ENCODE measurements around the gene JCHAIN.

Gene JCHAIN

GRCh38 chr4:70640192-70640591 is 26.1 kb downstream of the JCHAIN start:
- DNase-seq (ENCODE audit: low read depth): no peak

DNA sequence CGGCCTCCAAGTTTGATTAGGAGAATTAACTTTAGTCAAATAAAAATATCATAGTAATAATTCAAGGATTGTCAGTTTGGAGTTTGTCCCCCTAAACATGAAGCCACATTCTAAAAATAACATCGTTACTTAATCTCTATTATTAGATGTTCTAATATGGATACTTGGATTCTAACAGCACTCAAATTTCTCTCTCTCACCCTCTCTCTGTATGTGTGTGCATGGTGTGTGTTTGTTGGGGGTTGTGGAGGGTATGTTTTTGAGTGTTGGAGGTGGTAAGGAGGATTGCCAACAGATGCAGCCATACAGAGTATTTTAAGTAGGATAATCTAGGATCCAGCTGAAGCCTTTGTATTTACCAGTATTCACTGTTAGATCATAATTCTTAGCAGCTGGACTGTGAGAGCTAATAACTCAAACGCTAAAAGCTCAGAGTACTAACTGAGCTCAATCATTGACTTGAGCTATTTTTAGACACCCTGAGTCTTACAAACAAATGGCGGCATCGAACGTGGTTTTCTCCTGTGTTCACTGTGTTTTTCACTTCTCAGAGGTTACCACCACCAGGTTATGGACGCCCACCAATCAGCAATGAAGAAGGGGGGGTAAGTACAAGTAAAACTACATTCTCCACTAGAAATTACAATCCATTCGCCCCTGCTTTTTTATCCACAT is 28.9 kb downstream of the JCHAIN start:
- DNase-seq (ENCODE audit: low read depth): no peak

DNA sequence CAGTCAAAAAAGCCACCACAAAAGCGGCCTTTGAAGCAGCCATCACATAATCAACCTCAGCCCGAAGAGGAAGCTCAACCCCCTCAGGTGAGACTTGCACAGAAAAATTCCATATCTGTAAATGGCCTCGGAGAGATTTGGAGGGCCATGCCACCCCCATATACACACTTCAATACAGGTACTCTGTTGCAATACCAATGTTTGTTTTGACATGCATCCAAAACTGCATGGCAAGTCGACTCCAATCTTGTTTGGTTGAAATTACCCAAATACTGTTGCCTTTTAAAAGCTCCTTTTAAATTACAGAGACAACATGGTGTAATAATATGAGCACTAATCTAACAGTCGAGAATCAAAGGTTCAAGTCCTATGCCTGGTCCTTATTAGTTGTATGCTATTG is 31.8 kb downstream of the JCHAIN start:
- DNase-seq (ENCODE audit: low read depth): no peak

- DNase-seq (ENCODE audit: low read depth): no peak
Observed at GRCh38 chr4:70632028-70632427, 34.3 kb downstream of the JCHAIN start.

- no peak for DNase-seq (ENCODE audit: low read depth)
Observed at GRCh38 chr4:70630162-70630561, 36.1 kb downstream of the JCHAIN start.

GRCh38 chr4:70629469-70630090 is 36.7 kb downstream of the JCHAIN start:
- no peak for DNase-seq (ENCODE audit: low read depth)

- no peak for DNase-seq (ENCODE audit: low read depth)
Observed at GRCh38 chr4:70628444-70628843, 37.9 kb downstream of the JCHAIN start, which contains the start of gene ENAM. ENAM (plus strand) TSS chr4:70628744; CDS start chr4:70629501, 757 bp downstream.

- DNase-seq (ENCODE audit: low read depth): no peak
Observed at GRCh38 chr4:70627620-70628019, 38.7 kb downstream of the JCHAIN start.

- no peak for DNase-seq (ENCODE audit: low read depth)
Observed at GRCh38 chr4:70624226-70624793, 42.0 kb downstream of the JCHAIN start.

GRCh38 chr4:70623323-70623722 is 43.0 kb downstream of the JCHAIN start:
- DNase-seq (ENCODE audit: low read depth): no peak

- DNase-seq (ENCODE audit: low read depth): no peak
Observed at GRCh38 chr4:70619778-70620177, 46.5 kb downstream of the JCHAIN start.

DNA sequence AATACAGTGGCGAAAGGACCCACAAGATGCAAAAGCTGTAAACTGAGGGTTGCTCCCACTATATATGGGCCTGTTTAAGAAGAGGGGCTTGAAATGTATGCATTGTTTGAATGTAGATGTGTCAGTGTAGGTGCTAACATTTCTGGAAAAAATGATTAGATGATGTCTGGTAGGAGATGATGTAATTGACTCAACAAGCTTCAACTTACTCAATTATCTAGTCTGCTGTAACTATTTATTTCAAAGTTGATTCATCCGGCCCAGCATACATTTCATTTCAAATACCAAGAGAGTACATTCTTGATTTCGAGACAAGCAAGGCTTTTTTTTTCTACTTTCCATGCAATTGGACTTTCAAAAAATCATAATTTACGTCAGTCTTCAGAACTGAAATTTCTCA is 47.0 kb downstream of the JCHAIN start:
- DNase-seq (ENCODE audit: low read depth): no peak

- no peak for DNase-seq (ENCODE audit: low read depth)
Observed at GRCh38 chr4:70614184-70614555, 52.1 kb downstream of the JCHAIN start.

- no peak for DNase-seq (ENCODE audit: low read depth)
Observed at GRCh38 chr4:70613306-70614183, 52.8 kb downstream of the JCHAIN start.

- DNase-seq (ENCODE audit: low read depth): no peak
Observed at GRCh38 chr4:70608324-70608723, 58.0 kb downstream of the JCHAIN start.

DNA sequence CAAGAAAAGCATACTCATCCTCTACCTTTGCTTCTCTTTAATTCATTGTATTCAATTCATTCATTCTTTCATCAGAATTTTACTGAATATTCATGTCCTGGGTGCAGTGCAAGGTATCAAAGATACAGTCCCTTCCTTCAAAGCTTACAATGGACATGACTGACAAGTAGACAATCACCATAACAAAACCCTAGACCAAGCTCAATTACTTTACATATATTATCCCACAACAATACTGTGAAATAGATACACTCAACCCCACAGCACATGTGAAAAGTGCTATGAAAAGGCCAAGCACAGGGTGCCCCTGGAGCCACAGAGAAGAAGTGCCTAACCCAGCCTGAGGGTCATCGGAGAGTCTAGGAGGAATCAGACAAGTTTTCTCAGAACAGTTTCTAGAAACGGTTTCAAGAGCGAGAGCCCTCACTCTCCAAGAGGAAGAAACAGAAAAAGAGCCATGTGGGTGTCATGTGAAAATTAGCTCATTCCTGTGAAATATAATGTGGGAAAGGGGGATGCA is 58.9 kb downstream of the JCHAIN start:
- no peak for DNase-seq (ENCODE audit: low read depth)

DNA sequence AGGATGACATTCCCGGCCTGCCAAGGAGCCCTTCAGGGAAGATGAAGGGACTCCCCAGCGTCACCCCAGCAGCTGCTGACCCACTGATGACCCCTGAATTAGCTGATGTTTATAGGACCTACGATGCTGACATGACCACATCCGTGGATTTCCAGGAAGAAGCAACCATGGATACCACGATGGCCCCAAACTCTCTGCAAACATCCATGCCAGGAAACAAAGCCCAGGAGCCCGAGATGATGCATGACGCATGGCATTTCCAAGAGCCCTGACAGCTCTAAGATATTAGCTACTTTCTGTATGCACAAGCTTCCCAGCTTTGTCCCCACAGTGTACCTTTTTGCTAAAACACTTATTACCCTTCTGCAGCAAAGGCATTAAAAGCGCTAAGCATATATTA is 59.8 kb downstream of the JCHAIN start:
- no peak for DNase-seq (ENCODE audit: low read depth)

Data from stimulated activated CD8-positive, alpha-beta memory T cell treated with anti-CD3 and anti-CD28 coated beads, Interleukin-4, amount 100 ng/mL, for 24 hours (primary cell).